ENCODE results near the gene PIAS4.

- TF ChIP-seq ZFP3 (CRISPR knock-in tag; IDR thresholded peaks at IDR 0.05) (no peak), TOX (CRISPR knock-in tag; IDR thresholded peaks at IDR 0.05; ENCODE audit: borderline replicate concordance) (no peak), TSHZ2 (CRISPR knock-in tag; IDR thresholded peaks at IDR 0.05) (no peak), SNAI2 (CRISPR knock-in tag; IDR thresholded peaks at IDR 0.05) (no peak), PATZ1 (CRISPR knock-in tag; IDR thresholded peaks at IDR 0.05; ENCODE audit: borderline replicate concordance) (no peak)
Observed at GRCh38 chr19:4077007-4077374, 69.5 kb downstream of the PIAS4 start.
